Omental fat pad (tissue), 4 donors: ENCODE data around the gene PGA3. TPM values are rescaled to one million over a fixed set of nuclear protein-coding genes. Genes with fewer than 3 reads are reported as not detected.

Experiments
- ATAC-seq: fragments of 150-250 bp; one replicate; pipeline ENCODE4 v1.9.1; 2016; ENCODE audit warnings: mild to moderate bottlenecking, moderate library complexity; ENCODE audit not compliant: low FRiP score
- DNase-seq: peaks from one replicate; pipeline ENCODE4 v3.0.0-alpha.2; 2019; ENCODE audit warnings: low spot score
- total RNA-seq, 4 donors: library from RNA; depleted of rRNA; stranded (reverse); fragments of >200 nt; gene quantifications; one replicate each; pipeline ENCODE4 v1.1.0, GENCODE V29; 2016
- TF ChIP-seq, protein P1 (sequence below), 3 donors: fragments of 450-650 bp; IDR thresholded peaks; one replicate each; pipeline ENCODE4 v1.5.1; 2016 to 2017; ENCODE audit warnings: antibody characterized with exemption in 3 of 3, mild to moderate bottlenecking in 3 of 3, moderate library complexity in 2 of 3

Gene PGA3
- total RNA-seq, 4 donors from 2014 or later: 2.5 to 96.7 (median 7.6) TPM

GRCh38 chr11:61186504-61186903 is 16.8 kb upstream of the PGA3 start:
- DNase-seq (no peak), ATAC-seq (no peak)
- TF ChIP-seq, protein P1, sequence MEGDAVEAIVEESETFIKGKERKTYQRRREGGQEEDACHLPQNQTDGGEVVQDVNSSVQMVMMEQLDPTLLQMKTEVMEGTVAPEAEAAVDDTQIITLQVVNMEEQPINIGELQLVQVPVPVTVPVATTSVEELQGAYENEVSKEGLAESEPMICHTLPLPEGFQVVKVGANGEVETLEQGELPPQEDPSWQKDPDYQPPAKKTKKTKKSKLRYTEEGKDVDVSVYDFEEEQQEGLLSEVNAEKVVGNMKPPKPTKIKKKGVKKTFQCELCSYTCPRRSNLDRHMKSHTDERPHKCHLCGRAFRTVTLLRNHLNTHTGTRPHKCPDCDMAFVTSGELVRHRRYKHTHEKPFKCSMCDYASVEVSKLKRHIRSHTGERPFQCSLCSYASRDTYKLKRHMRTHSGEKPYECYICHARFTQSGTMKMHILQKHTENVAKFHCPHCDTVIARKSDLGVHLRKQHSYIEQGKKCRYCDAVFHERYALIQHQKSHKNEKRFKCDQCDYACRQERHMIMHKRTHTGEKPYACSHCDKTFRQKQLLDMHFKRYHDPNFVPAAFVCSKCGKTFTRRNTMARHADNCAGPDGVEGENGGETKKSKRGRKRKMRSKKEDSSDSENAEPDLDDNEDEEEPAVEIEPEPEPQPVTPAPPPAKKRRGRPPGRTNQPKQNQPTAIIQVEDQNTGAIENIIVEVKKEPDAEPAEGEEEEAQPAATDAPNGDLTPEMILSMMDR (IDR thresholded peaks at IDR 0.05): no peak

GRCh38 chr11:61187505-61188130 is 15.7 kb upstream of the PGA3 start:
- TF ChIP-seq, protein P1 (IDR thresholded peaks at IDR 0.05): peak in 2 of 3 donors; percentile 71 to 78
- ATAC-seq: no peak
- peak; percentile 97 for DNase-seq

- ATAC-seq: no peak
- TF ChIP-seq, protein P1 (IDR thresholded peaks at IDR 0.05): no peak
- DNase-seq: no peak
Observed at GRCh38 chr11:61189933-61190332, 13.4 kb upstream of the PGA3 start.

- TF ChIP-seq, protein P1 (IDR thresholded peaks at IDR 0.05): no peak
- DNase-seq (no peak), ATAC-seq (peak; percentile 39)
Observed at GRCh38 chr11:61193596-61193995, 9.7 kb upstream of the PGA3 start.

DNA sequence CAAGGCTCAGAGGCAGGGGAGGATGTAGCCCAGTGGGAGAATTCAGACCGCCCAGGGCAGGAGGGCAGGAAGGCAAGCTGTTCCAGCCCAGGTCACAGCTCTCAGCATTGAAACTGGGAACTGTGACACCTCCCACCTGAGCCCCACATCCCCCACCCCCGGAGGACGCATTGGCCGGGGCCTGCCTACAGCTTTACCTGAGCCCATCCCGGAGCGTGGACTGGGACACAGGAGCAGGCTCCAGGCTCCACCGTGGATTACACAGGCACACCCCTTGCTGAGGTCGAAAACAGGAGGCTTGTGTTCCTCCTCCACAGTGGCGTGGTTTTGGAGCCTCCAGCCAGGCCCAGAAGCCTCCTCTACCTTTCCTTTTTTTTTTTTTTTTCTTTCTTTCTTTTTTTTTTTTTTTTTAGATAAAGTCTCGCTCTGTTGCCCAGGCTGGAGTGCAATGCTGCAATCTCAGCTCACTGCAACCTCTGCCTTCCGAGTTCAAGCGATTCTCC is 9.1 kb upstream of the PGA3 start:
- TF ChIP-seq, protein P1 (IDR thresholded peaks at IDR 0.05): no peak
- no peak for DNase-seq
- peak; percentile 50 for ATAC-seq

DNA sequence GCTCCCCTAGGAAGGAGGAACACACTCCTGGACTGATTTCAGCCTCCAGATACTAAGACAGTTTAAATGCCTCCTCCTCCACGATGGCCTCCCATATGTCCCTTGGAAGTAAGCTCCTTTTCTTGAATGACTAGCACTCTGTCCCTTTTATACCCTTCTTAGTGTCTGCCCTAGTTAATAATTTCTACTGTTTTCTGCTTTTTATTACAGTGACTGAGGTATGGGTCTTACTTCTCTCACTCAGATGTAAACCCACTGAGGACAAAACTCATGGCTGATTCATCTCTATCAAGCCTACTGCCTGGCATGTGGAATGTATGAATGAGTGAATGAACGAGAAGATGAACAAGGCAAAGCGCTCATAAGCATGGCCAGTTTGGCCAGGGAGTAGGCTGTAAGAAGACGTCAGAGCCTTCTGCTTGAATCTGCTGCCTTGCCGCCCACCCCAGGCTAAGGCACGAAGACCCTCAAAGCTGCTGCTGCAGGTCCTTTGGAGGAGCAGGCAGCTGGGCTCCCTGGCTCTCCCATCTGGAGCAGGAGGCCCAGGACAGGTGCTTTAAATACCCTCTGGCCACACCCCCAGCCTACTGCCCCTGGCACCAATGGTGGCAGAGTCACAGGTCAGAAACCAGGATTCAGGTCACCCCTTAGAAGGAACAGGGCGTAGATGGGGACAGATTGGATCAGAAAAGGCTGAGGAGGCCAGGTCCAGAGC is 8.2 kb upstream of the PGA3 start:
- ATAC-seq: no peak
- DNase-seq: no peak
- TF ChIP-seq, protein P1 (IDR thresholded peaks at IDR 0.05): no peak
